Fibroblast of lung (primary cell): ENCODE results near the gene RCOR1.

Source experiments
- EZH2 ChIP-seq: IDR thresholded peaks from 2 replicates; pipeline ENCODE4 v1.5.1; 2012; ENCODE audit warnings: low read length, control low read depth, mild to moderate bottlenecking; ENCODE audit errors: missing control alignments
- TF ChIP-seq, protein P1 (sequence below), 2 donors: IDR thresholded peaks in 1 of 2; conservative IDR thresholded peaks in 1 of 2; 1 replicate in 1 of 2; 2 replicates in 1 of 2; pipeline ENCODE4 v1.5.1; 2011 to 2012; ENCODE audit warnings: low read length in 2 of 2, control low read depth in 1 of 2, inconsistent platforms in 1 of 2, low read depth in 1 of 2, mild to moderate bottlenecking in 1 of 2

DNA sequence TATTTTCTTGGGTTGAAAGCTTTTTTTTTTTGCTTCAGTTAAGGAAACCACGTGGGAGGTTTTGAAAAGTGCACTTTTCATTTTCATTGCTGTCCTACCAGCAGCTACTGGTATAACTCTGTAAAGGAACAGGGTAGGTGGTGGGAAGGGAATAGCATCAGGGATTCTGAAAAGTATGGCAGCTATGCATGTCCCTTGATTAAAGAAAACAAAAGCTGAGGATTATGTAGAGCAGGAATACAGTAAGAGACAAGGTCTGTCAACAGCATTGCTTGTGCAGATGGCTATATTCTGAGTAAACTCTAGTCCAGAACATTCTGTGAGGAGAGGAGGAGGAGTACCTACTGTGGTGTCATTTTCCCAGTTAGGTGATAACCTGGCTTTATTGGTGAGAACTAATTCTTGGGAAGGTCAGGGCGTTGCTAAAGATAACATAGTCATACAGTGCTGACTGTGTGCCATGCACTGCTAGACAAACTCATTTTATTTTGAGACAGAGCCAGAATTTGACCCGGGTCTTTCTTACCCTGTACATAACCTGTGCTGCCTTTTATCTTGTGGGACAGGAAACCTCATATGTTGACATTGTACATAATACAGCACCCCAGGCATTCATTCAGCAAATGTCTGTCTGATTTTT is 104.5 kb downstream of the RCOR1 start:
- TF ChIP-seq, protein P1, sequence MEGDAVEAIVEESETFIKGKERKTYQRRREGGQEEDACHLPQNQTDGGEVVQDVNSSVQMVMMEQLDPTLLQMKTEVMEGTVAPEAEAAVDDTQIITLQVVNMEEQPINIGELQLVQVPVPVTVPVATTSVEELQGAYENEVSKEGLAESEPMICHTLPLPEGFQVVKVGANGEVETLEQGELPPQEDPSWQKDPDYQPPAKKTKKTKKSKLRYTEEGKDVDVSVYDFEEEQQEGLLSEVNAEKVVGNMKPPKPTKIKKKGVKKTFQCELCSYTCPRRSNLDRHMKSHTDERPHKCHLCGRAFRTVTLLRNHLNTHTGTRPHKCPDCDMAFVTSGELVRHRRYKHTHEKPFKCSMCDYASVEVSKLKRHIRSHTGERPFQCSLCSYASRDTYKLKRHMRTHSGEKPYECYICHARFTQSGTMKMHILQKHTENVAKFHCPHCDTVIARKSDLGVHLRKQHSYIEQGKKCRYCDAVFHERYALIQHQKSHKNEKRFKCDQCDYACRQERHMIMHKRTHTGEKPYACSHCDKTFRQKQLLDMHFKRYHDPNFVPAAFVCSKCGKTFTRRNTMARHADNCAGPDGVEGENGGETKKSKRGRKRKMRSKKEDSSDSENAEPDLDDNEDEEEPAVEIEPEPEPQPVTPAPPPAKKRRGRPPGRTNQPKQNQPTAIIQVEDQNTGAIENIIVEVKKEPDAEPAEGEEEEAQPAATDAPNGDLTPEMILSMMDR (conservative IDR thresholded peaks at IDR 0.05 in 1 of 2, IDR thresholded peaks at IDR 0.05 in 1 of 2; ENCODE audit: low read depth in 1 of 2, low read length in 2 of 2) = no peak
- TF ChIP-seq EZH2 = no peak
